Dermis microvascular lymphatic vessel endothelial cell (primary cell): ENCODE data around the gene MED9. TPM values are rescaled to one million over a fixed set of nuclear protein-coding genes. Genes with fewer than 3 reads are reported as not detected.

Source experiments
- DNase-seq, 2 donors: peaks; one replicate each; pipeline versions ENCODE4 v3.0.0 to v3.0.0-alpha.2; 2010; ENCODE audit warnings: low read depth in 2 of 2
- total RNA-seq: library from RNA; depleted of rRNA; stranded (reverse); fragments of >200 nt; gene quantifications from 2 replicates; pipeline ENCODE4 v1.2.1, GENCODE V29; 2014

MED9 gene
- total RNA-seq, 1 donor from 2014 or later = 6.7 TPM

GRCh38 chr17:17514993-17515933, 38.5 kb downstream of the MED9 start:
- no peak for DNase-seq

DNA sequence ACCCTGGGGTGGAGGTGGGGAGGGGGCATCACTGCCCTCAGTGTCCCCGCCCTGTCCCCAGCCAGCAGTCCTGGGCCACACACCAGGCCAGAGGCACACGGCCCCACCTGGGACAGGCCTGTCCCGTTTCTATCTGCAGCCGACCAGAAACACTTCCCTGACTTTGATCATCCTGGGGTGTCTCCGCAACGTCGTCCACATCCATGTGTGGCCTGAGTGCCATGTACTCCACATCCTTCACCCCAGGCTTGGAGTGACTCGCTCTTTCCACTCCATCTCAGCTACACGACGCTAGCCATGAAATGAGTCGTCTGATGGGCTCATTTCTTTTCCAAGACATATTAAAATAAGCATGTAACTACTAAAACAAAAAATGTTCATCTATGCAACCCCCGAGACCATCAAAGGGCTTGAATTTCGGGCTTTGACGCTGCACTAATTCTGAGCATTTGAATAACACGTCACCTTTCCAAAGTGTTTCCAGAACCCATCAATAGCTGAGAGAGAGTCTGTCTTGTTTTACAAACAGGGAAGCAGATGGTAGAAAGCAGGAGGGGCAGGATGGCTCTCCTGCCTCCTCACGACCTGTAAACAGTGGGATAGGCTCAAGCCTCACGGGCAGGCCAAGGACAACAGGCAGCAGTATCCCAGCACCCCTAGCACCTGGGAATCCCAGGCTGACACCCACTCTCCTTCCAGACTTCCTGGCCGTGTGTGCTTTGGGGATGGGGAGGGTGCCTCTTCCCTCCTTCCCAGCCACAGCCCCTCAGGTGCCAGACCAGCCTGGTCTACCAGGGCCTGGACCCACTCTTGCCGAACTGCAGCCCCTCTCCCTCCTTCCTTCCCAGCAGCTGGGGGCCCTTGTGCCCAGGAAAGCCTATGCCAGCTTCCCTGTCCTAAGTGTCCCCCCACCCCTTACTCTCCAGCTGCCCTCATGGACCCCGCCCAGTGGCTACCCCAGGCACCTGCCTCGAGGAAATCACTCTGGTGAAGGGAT, 39.4 kb downstream of the MED9 start:
- DNase-seq = no peak

DNA sequence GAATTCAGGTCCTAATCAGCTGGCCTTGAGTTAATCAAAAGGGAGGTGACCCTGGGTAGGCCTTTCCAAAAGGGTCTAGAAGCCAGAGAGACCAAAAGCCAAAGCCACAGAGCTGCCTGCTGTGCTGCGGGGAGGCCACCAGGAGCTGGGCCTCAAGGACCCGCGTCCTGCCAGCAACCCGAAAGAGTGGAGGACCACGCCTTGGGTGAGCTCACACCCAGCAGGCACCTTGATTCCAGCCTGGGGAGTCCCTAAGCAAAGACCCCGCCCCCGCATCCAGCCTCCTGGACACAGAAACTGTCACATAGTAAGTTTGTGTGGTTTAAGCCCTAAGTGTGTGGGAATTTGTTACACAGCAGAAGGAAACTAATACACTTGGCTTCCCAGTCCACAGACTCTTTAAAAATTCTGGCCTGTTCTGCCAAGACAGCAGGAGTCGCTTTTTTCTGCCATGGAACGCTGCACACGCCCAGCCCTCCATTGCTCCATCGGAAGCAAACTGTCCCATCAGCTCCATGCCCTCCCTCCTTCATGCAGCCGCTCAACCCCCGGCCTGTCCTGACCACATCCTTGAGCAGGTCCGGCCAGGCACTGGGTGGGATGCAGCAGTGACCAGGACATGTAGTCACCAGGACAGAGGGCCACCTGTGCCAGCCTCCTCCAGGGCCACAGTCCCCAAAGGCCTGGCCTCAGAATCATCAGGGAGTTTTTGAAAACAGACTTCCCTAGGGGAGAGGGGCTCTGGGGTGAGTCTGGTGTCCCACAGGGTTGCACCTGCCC, 40.3 kb downstream of the MED9 start:
- no peak for DNase-seq

GRCh38 chr17:17518014-17518413, 41.2 kb downstream of the MED9 start:
- DNase-seq = no peak

- DNase-seq = no peak
Measured at GRCh38 chr17:17518951-17519350, 42.2 kb downstream of the MED9 start.

- DNase-seq = no peak
Measured at GRCh38 chr17:17519886-17520285, 43.1 kb downstream of the MED9 start.

DNA sequence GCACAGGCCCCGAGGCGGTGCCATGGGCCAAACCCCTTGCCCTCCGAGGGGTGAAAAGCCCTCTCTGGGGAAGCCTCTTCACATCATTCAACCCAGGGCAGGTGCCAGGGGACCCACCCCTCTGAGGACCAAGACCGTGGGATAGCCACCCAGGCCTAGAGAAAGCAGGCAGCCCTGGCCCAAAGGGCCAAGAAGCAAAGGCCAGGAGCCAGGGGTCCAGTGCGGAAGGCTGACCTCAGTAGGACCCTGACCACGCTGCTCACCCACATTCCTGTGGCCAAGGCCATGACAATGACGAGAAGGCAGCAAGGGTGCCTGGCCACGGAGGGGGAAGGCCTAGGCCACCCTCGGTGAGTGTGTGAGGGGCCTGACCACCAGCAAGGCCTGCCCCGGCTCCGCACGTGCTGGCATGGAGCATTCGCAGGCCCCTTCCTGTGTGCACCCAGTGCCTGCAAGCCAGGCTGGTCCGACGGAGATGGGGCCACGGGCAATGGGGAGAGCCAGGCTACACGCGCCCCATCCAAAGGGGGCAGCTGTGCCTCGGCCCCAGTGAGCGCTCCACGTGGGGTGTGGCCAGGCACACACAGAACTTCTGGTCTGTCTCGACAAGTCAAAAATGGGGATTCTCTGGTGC, 43.9 kb downstream of the MED9 start:
- DNase-seq = no peak

- DNase-seq = no peak
Measured at GRCh38 chr17:17523001-17523730, 46.4 kb downstream of the MED9 start.

- no peak for DNase-seq
Measured at GRCh38 chr17:17523731-17524490, 47.1 kb downstream of the MED9 start.

DNA sequence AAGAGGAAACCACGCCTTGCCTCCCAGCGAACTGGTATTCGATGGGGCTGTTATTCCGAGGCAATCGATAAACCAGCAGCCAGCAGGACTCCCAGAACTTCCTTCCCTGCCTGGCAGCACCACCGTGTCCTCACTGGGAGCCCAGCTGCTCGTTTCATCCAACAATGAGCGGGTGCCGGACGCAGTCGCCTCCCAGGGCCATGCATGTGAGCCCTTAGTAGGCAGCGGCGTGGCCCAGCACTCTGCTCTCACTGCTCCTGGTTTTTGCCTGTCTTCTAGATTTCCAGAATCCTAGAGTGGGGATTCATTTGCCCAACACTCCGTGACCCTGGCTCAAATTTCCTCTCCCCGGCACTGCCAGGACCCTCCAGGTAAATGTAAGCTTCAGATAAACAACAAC, 48.5 kb downstream of the MED9 start:
- DNase-seq = no peak

DNA sequence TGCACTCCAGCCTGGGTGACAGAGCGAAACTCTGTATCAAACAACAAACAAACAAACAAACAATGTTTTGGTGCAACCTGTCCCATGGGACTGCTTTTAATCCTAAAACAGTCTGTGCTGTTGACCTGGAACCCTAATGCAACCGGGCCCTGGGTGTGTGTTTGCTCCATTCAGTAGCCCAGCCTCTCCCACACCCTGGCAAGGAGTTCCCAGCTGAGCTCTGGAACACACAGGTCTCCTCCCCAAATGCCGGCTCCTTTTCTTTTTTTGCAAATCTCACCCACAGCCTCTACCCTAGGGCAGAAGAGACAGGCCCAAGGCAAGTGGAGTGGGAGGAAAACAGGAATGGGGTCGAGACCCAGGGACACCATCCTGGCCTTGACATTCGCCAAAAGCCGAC, 49.2 kb downstream of the MED9 start:
- no peak for DNase-seq

DNA sequence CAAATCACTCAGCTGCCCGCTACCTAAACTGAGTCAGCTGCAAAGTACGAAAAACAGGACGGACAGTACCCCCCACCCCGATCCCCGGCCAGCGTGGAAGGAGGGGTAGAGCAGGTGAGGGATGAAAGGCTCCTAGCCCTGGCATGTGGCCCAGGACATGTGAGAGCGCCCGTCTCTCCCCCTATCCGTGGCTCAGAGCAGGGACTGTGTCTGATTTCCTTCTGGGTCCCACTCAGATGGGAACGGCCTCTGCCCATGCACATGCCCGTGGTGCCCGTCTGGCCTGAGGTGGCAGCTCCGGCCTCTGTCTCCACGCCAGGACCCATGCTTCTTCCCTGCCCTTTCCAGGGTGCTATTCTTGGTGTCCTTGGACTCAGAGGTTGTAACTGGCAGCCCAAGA, 49.6 kb downstream of the MED9 start:
- no peak for DNase-seq

- DNase-seq = no peak
Measured at GRCh38 chr17:17527534-17527933, 50.7 kb downstream of the MED9 start.

GRCh38 chr17:17527956-17528500, 51.2 kb downstream of the MED9 start:
- DNase-seq = no peak

- no peak for DNase-seq
Measured at GRCh38 chr17:17528696-17529652, 52.2 kb downstream of the MED9 start.

- no peak for DNase-seq
Measured at GRCh38 chr17:17531156-17531555, 54.4 kb downstream of the MED9 start.

DNA sequence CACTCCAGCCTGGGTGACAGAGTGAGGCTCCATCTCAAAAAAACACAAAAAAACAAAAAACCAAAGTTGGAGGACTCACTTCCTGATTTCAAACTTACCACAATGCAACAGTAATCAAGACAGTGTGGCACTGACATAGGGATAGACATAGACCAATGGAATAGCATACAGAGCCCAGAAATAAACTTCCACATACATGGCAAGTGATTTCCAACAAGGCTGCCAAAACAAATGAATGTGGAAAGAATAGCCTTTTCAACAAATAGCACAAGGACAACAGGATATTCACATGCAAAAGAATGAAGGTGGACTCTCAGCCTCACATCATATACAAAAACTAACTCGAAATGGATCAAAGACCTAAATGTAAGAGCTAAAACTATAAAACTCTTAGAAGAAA, 56.2 kb downstream of the MED9 start:
- peak; percentile 64 to 87 for DNase-seq

GRCh38 chr17:17533901-17534441, 57.2 kb downstream of the MED9 start:
- no peak for DNase-seq
